Fibroblast of lung (primary cell): ENCODE data around the gene MAPKAPK3. TPM values are rescaled to one million over a fixed set of nuclear protein-coding genes. Genes with fewer than 3 reads are reported as not detected.
A peak's percentile ranks its signal among the peaks of the same experiment; 100 is the strongest.

Experiments used
- DNase-seq, 2 donors: peaks; one replicate each; pipeline versions ENCODE4 v3.0.0 to v3.0.0-alpha.2; 2010; ENCODE audit warnings: low read depth in 2 of 2
- H2AFZ ChIP-seq: 2 replicates; pipeline ENCODE4 v1.5.1; 2012; ENCODE audit warnings: low read length, control low read depth, inconsistent platforms
- H3K27ac ChIP-seq: 2 replicates; pipeline ENCODE4 v1.5.1; 2011; ENCODE audit warnings: low read length, control low read depth; ENCODE audit not compliant: insufficient read depth
- H3K27me3 ChIP-seq: 2 replicates; pipeline ENCODE4 v1.5.1; 2011; ENCODE audit warnings: mild to moderate bottlenecking, low read length; ENCODE audit not compliant: control insufficient read depth, insufficient read depth
- H3K36me3 ChIP-seq: 2 replicates; pipeline ENCODE4 v1.5.1; 2011; ENCODE audit warnings: low read length; ENCODE audit not compliant: control insufficient read depth, insufficient read depth
- H3K4me1 ChIP-seq: 2 replicates; pipeline ENCODE4 v1.5.1; 2011; ENCODE audit warnings: low read length; ENCODE audit not compliant: control insufficient read depth, insufficient read depth; ENCODE audit errors: extremely low read depth
- H3K4me2 ChIP-seq: 2 replicates; pipeline ENCODE4 v1.5.1; 2011; ENCODE audit warnings: low read length, control low read depth; ENCODE audit not compliant: insufficient read depth; ENCODE audit errors: extremely low read depth
- H3K4me3 ChIP-seq, 4 experiments: fragments of 200-600 bp in 1 of 4; sonication (generic) in 1 of 4; replicated peaks in 1 of 4; 2 replicates each; pipeline ENCODE4 v1.5.1; 2011 to 2016; ENCODE audit warnings: low read length in 4 of 4, low read depth in 3 of 4, mild to moderate bottlenecking in 3 of 4, control low read depth in 2 of 4, inconsistent platforms in 1 of 4, mixed read lengths in 1 of 4; ENCODE audit not compliant: insufficient read depth in 1 of 4; ENCODE audit errors: control extremely low read depth in 1 of 4
- H3K79me2 ChIP-seq: 2 replicates; pipeline ENCODE4 v1.5.1; 2012; ENCODE audit warnings: mild to moderate bottlenecking, low read length, inconsistent platforms; ENCODE audit not compliant: control insufficient read depth, insufficient read depth
- H3K9ac ChIP-seq: 2 replicates; pipeline ENCODE4 v1.5.1; 2011; ENCODE audit warnings: mild to moderate bottlenecking, low read length, control low read depth; ENCODE audit not compliant: insufficient read depth
- H3K9me3 ChIP-seq: 2 replicates; pipeline ENCODE4 v1.5.1; 2012; ENCODE audit warnings: low read depth, low read length; ENCODE audit not compliant: control insufficient read depth, insufficient read depth
- H4K20me1 ChIP-seq: 2 replicates; pipeline ENCODE4 v1.5.1; 2011; ENCODE audit warnings: low read length; ENCODE audit not compliant: control insufficient read depth, insufficient read depth; ENCODE audit errors: extremely low read depth
- EZH2 ChIP-seq: IDR thresholded peaks from 2 replicates; pipeline ENCODE4 v1.5.1; 2012; ENCODE audit warnings: low read length, control low read depth, mild to moderate bottlenecking; ENCODE audit errors: missing control alignments
- polyA minus RNA-seq: library from RNA; depleted of rRNA, polyadenylated mRNA; stranded (reverse); fragments of >200 nt; gene quantifications from 2 replicates; pipeline ENCODE4 v1.2.3, GENCODE V29; 2011; ENCODE audit warnings: low replicate concordance
- polyA plus RNA-seq, 2 donors: library from polyadenylated mRNA; depleted of rRNA in 1 of 2; stranded (reverse) in 1 of 2; unstranded in 1 of 2; fragments of >200 nt; gene quantifications; 2 replicates each; pipeline ENCODE4 v1.2.1, GENCODE V29; 2011 to 2012; ENCODE audit warnings: missing spikeins in 1 of 2
- total RNA-seq: library from RNA; depleted of rRNA; stranded (reverse); fragments of >200 nt; gene quantifications from 2 replicates; pipeline ENCODE4 v1.2.1, GENCODE V29; 2014
- TF ChIP-seq, protein P1 (sequence below), 2 donors: IDR thresholded peaks in 1 of 2; conservative IDR thresholded peaks in 1 of 2; 1 replicate in 1 of 2; 2 replicates in 1 of 2; pipeline ENCODE4 v1.5.1; 2011 to 2012; ENCODE audit warnings: low read length in 2 of 2, control low read depth in 1 of 2, inconsistent platforms in 1 of 2, low read depth in 1 of 2, mild to moderate bottlenecking in 1 of 2

The MAPKAPK3 gene
- total RNA-seq (25.4 and 34.3 TPM in 2 replicates), polyA plus RNA-seq (38.4 and 44.6 TPM in 2 replicates), polyA minus RNA-seq (56.9 and 60.2 TPM in 2 replicates)
- polyA plus RNA-seq (2012), result 34.2 and 38.7 TPM in 2 replicates

DNA sequence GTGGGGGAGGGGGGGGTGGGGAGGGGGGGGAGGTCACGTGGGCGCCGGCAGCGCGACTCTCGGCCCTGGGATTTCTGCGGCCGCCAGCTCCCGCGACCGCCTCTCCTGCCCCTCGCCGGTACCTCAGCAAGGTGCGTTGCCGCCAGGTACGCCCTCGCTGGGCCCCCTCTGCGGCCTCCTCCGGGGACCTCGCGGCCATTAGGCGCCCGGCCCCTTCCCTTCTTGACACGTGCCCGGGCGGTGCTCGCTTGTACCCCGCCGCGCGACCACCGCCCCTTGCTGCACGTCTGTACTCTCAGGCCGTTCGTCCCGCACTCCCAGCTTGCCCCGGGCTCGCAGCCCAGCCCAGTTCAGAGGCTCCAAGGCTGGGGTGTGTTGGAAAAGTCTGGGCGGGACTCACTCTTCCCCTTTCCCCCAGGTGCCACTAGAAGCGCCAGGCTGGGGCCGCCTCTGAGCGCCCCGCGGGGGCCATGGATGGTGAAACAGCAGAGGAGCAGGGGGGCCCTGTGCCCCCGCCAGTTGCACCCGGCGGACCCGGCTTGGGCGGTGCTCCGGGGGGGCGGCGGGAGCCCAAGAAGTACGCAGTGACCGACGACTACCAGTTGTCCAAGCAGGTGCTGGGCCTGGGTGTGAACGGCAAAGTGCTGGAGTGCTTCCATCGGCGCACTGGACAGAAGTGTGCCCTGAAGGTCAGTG is at the start of gene MAPKAPK3:
MAPKAPK3 (plus strand) TSS at position 56 of the 696 bp plus-strand sequence; CDS start at position 471, 415 bp downstream.
- Histone ChIP-seq H2AFZ (peak within 1 kb of the TSS; percentile 87), H3K4me2 (peak within 1 kb of the TSS; percentile 99), H3K79me2 (peaks cover 5% of the 10 kb centered on the region), H3K4me3 (peak within 1 kb of the TSS; percentile 68 to 89 (median 78)), H3K9ac (peak within 1 kb of the TSS; percentile 88), H3K9me3 (no peaks in the 10 kb centered on the region), H3K36me3 (no peaks in the 10 kb centered on the region), H4K20me1 (no peaks in the 10 kb centered on the region), H3K27me3 (no peaks in the 10 kb centered on the region), H3K27ac (peak within 1 kb of the TSS; percentile 57), H3K4me1 (peaks cover 8% of the 10 kb centered on the region)
- no peak for DNase-seq
- no peak for TF ChIP-seq EZH2
- TF ChIP-seq, protein P1, sequence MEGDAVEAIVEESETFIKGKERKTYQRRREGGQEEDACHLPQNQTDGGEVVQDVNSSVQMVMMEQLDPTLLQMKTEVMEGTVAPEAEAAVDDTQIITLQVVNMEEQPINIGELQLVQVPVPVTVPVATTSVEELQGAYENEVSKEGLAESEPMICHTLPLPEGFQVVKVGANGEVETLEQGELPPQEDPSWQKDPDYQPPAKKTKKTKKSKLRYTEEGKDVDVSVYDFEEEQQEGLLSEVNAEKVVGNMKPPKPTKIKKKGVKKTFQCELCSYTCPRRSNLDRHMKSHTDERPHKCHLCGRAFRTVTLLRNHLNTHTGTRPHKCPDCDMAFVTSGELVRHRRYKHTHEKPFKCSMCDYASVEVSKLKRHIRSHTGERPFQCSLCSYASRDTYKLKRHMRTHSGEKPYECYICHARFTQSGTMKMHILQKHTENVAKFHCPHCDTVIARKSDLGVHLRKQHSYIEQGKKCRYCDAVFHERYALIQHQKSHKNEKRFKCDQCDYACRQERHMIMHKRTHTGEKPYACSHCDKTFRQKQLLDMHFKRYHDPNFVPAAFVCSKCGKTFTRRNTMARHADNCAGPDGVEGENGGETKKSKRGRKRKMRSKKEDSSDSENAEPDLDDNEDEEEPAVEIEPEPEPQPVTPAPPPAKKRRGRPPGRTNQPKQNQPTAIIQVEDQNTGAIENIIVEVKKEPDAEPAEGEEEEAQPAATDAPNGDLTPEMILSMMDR (conservative IDR thresholded peaks at IDR 0.05 in 1 of 2, IDR thresholded peaks at IDR 0.05 in 1 of 2; ENCODE audit: low read depth in 1 of 2, low read length in 2 of 2), result no peak

DNA sequence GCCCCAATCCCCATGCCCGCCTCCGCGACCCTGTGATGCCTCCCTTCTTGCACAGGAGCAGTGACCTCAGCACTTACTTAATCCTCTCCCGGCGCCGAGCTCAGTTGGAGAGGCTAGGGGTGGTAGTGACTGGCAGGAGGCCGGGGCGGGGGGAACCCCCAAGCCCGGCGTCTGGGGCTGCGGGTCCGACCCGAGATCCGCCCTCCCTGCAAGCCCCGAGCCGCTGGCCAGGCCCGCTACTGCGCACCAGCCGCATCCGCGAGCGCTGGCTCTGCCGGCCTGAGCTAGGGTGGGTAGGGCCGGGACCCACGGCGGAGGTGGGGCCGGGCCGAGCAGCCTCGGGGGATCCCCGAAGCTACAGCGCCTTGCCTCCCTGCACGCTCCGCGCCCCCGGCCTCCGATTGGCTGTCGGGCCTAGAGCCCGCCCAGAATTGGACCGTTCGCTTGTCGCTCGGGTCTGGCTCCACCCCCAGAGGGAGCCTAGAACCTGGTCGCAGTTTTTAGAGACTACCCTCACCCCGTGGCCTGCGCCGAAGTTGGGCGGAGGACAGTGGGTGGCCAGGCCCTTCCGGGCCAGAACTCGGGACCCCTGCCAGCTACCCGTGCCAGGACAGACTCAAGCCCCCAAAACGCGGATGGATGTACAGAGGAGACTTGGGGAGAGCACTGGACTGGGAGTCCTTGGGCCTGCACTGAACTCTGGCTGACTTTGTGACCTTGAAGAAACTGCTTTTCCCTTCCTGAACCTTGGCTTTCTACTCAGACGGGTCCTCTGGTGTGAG is 49.4 kb upstream of the MAPKAPK3 start, which contains the start of gene C3orf18:
C3orf18 (minus strand) TSS at position 362 of the 782 bp plus-strand sequence. CDS start 2,048 bp downstream, outside the sequence.
- Histone ChIP-seq H3K27ac (peak within 1 kb of the TSS; percentile 56), H3K4me3 (peak within 1 kb of the TSS; percentile 39 to 99 (median 96)), H3K9ac (peak within 1 kb of the TSS; percentile 29), H3K9me3 (no peaks in the 10 kb centered on the region), H4K20me1 (no peaks in the 10 kb centered on the region), H3K4me2 (peak within 1 kb of the TSS; percentile 82), H3K36me3 (no peaks in the 10 kb centered on the region), H3K27me3 (no peaks in the 10 kb centered on the region), H3K79me2 (peaks cover 7% of the 10 kb centered on the region), H3K4me1 (peaks cover 5% of the 10 kb centered on the region), H2AFZ (peak within 1 kb of the TSS; percentile 81)
- no peak for TF ChIP-seq EZH2
- TF ChIP-seq, protein P1 (conservative IDR thresholded peaks at IDR 0.05 in 1 of 2, IDR thresholded peaks at IDR 0.05 in 1 of 2; ENCODE audit: low read depth in 1 of 2, low read length in 2 of 2), result no peak
- peak; percentile 86 to 88 for DNase-seq
